CD4-positive, alpha-beta T cell treated with Interleukin-6 for 4 hours (primary cell): ENCODE results near the gene VAC14.
"Not testable (repeated sequence)": the region's sequence is repeated elsewhere in the genome, so short reads cannot be mapped to it uniquely, and the experiment has no call there.

Experiments used
- DNase-seq: peaks from one replicate; pipeline ENCODE4 v3.0.0-alpha.2; 2020; ENCODE audit warnings: mixed read lengths

VAC14 gene

DNA sequence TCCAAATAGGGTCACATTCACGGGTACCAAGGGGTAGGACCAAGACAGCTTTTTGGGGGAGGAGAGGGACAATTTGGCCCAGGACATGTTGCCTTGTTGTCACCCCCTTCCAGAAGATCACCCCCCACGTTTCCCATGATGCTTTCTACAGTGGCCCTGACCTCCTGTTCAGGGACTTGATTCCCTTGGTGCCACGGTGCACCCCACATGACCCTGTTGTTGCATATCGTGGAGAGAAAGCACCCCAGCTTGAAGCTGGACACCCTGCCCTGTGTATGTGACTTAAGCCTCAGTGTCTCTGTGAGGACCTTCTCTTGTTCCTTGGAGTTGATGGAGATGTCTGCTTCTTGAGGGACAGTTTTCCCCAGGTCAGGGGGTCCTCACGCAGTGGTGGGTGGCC, 142.0 kb downstream of the VAC14 start:
- DNase-seq: no peak

- DNase-seq: no peak
Observed at GRCh38 chr16:70657956-70658355, 143.0 kb downstream of the VAC14 start.

DNA sequence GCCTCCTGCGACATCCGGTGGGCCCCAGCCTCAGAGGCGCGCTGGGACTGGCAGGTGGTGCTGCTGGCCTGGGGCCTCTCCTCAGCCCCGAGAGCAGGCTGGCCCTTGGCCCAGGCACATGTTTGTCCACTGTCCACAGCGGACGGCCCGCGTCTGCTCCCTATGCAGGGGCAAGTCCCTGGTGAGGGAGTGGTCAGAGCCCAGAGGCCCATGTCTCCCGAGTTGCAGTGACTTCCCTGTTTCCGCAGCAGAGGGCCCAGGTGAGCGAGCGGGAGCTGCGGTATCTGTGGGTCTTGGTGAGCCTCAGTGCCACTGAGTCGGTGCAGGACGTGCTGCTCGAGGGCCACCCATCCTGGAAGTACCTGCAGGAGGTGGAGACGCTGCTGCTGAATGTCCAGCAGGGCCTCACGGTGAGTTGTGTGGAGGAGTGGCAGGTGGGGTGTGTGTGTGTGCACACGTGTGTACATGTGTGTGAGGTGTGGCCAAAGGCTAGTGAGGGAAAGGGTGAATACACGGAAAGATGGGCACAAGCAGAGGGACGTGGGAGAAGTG, 144.2 kb downstream of the VAC14 start:
- DNase-seq: no peak

DNA sequence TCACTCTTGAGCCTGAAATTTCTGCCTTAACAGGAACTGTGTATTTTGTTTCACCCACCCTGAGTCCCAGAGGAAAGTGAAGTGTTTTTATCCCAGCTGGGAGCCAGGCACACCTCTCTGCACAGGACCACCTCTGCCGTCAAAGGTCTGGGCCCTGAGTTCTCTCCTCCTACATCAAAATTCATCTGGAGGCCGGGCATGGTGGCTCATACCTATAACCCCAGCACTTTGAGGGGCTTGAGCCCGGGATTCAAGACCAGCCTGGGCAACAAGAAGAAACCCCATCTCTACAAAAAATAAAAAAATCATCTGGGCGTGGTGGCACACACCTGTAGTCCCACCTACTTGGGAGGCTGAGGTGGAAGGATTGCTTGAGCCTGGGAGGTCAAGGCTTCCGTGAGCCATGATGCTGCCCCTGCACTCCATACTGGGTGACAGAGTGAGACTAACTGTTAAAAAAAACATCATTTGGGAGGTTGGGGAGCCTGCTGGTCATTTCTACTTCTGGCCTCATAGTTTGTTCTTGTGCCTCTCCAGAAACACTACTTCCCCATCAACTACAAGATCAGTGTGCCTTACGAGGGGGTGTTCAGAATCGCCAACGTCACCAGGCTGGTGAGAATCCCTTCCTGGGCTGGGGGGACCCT, 144.8 kb downstream of the VAC14 start:
- no peak for DNase-seq

GRCh38 chr16:70653809-70654771, 146.9 kb downstream of the VAC14 start:
- peak; percentile 79 for DNase-seq

GRCh38 chr16:70653406-70653805, 147.6 kb downstream of the VAC14 start:
- DNase-seq: no peak

DNA sequence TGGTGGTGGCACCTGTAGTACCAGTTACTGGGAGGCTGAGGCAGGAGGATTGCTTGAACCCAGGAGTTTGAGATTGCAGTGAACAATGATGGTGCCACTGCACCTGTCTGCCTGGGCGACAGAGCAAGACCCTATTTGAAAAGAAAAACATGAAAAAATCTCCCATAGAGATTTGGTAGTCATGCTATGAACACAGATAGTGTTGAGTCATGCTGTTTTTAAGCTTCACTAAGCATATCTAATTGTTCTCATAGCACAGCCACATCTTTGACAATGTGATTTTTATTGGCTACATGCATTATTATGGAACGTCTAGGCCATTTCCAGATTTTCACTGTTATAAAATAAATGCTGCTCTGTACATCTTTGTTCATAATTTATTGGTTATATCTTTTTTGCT, 148.6 kb downstream of the VAC14 start:
- no peak for DNase-seq

DNA sequence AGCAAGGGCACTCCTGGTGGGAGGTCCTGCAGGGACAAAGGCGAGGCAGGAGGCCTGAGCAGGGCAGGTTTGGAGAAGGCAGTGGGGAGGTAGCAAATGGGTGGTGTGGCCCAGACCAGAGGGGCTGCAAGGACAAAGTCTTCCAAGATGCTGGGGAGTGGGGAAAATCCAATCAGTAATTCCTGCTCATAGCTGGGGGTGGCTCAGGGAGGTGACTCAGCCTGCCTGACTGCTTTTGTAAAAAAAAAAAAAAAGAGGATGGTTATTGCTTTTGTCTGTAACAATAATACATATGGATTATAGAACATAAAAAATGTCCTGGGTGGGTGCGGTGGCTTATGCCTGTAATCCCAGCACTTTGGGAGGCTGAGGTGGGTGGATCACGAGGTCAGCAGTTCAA, 149.4 kb downstream of the VAC14 start:
- no peak for DNase-seq

- DNase-seq: no peak
Observed at GRCh38 chr16:70650216-70650615, 150.7 kb downstream of the VAC14 start.

GRCh38 chr16:70649300-70649699, 151.7 kb downstream of the VAC14 start:
- DNase-seq: no peak

DNA sequence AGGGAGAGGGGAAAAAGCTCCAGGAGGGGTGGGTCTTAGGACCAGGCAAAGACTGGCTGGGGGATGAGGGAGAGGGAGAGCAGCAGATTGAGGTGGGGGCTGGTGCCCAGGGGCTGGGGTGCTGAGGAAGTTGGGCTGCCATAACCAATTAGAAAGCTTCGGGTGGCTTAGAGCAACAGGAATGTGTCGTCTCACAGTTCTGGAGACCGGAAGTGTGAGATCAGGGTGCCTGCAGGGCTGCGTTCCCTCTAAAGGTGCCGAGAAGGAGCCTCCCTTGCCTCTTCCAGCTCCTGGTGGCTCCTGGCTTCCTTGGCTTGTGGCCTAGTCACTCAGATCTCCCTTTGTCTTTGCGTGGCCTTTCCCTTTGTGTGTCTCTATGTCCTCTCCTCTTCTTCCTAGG, 152.4 kb downstream of the VAC14 start:
- no peak for DNase-seq

DNA sequence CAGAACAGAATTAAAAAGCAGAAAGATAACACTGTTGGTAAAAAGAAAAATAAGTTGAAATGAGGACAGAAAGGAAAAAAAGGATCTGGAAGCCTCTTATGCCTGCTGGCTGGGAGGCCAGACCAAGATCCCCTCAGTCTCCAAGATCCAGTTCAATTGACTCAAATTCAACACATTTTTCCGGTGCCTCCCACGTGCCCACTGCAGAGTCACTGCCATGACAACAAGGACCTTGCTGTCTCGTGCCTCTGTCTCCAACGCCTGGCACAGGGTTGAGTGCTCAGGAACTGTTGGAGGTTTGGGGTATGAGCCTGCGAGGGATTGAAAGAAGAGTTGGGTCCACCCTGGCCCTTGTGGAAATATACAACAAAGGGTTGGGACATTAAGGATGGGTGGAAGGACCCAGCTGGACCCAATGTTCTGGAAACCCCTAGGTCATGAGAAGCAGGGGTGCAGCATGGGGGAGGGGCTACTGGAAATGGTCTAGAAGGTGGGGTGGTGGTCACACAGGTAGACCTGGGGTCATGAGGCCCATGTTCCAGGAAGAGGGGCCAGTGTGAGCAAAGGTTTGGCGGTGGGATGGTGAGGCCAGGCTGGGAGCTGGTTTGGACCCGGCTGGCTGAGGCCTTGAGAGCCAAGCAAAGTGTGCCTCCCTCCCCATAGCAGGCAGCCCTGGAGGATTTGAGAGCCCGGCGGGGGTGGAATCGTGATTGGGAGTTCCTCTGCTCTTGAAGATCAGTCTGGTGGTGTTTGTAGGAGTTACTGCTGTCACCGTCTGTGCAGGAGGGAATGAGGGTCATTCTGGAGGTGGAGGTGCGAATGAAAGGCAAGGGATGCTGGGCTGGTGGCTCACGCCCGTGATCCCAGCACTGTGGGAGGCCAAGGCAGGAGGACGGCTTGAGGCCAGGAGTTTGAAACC, 153.3 kb downstream of the VAC14 start:
- DNase-seq: no peak

- DNase-seq: no peak
Observed at GRCh38 chr16:70646260-70647241, 154.4 kb downstream of the VAC14 start, which contains the start of gene IL34. TSS of gene IL34 (plus strand) at chr16:70646559. CDS start at chr16:70646948, 389 bp downstream.

DNA sequence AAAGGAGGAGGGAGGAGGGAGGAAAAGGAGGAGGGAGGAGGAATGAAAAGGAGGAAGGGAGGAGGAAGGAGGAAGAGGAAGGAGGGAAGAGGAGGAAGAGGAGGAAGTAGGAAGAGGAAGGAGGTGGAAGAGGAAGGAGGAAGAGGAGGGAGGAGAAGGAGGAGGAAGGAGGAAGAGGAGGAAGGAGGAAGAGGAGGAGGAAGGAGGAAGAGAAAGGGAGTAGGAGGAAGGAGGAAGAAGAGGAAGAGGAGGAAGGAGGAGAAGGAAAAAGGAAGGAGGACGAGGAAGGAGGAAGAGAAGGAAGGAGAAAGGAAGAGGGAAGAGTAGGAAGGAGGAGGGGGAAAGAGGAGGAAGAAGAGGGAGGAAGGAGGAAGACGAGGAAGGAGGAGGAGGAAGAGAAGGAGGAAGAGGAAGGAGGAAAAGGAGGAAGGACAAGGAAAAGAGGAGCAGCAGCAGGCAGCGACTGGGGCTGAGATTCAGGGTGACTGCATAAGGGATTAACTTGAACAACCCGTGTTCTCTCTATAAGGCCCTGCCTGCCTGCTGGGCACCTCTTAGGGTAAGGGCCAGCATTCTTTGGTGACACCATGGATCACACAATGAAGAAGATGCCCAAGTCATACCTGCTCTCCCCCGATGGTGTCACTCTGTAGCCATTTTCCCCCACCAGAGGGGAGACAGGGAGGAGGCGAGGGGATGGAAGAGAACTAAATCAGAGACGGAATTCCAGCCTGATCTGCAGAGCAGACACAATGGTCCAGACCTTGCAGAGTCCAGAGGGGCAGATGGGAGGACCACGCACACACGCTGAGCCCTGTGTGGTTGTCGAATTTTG, 156.0 kb downstream of the VAC14 start:
- DNase-seq: no peak

DNA sequence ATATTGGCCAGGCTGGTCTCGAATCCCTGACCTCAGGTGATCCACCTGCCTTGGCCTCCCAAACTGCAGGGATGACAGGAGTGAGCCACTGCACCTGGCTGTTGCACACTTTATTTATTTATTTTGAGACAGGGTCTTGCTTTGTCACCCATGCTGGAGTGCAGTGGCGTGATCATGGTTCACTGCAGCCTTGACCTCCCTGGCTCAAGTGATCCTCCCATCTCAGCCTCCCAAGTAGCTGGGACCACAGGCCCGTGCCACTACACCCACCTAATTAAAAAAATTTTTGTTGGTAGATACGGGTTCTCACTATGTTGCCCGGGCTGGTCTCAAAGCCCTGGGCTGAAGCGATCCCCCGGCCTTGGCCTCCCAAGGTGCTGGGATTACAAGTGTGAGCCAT, 157.7 kb downstream of the VAC14 start:
- DNase-seq: not testable (repeated sequence)

DNA sequence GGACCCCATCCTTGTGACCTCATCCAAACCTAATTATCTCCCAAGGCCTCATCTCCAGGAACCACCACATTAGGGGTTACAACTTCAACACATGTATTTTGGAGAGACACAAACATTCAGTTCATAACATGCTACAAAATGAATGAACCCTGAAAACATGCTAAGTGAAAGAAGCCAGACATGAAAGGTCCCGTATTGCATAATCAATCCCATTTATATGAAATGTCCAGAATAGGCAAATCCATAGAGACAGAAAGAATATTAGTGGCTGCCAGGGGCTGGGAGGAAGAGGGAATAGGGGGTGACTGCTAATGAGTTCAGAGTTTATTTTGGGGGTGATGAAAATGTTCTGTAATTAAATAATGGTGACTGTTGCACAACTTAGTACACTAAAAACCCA, 158.3 kb downstream of the VAC14 start:
- no peak for DNase-seq

DNA sequence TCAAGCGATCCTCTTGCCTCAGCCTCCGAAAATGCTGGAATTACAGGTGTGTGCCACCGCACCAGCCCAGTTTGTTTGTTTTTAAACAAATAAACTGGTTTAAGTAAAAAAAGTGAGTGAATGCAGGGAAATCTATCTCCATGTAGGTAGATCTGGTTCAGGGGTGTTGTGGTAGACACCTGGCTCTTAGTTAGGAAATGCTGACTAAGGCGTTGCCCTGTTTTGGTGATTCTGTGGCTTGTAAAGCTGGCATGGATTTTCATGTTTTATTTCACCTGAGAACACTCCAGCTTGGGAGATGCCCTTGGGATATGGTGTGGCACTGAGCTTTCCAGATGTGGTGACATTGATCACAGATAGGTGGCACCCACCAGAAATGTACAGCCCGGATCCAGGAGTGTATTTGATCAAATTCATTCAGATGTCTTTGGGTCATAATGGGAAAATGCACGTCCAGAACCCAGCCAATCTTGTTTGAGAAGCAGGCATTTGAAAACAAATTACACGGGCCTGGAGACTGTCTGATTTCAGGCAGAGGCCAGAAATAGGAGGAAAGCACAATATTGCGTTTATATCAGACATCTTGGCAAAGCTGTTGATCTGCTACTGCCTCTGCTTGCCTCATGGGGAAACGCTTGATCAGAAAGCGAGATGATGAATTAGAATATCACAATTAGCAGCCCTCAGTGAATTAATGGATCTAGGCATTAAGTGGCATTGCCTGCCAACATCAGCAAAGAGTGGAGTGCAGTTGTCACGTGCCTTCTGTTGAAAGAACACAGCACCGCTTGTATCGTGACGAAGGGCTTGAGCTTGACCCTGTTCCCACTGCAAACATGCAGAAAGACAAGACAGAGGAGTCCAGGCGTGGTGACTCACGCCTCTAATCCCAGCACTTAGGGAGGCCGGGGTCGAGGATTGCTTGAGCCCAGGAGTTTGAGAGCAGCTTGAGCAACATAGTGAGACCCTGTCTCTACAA, 161.9 kb downstream of the VAC14 start:
- no peak for DNase-seq
